Activated CD4-positive, CD25-positive, alpha-beta regulatory T cell treated with anti-CD3 and anti-CD28 coated beads, Interleukin-2, amount 50 U/mL, for 24 hours (primary cell): ENCODE results near the gene EIF3F.

ENCODE experiments used
- ATAC-seq, 2 donors: fragments of 150-1000 bp; cut with Tn5 transposase; one replicate each; pipeline ENCODE4 v1.10.0; 2021; ENCODE audit warnings: mild to moderate bottlenecking in 1 of 2, moderate library complexity in 1 of 2

Gene EIF3F, protein sequence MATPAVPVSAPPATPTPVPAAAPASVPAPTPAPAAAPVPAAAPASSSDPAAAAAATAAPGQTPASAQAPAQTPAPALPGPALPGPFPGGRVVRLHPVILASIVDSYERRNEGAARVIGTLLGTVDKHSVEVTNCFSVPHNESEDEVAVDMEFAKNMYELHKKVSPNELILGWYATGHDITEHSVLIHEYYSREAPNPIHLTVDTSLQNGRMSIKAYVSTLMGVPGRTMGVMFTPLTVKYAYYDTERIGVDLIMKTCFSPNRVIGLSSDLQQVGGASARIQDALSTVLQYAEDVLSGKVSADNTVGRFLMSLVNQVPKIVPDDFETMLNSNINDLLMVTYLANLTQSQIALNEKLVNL

GRCh38 chr11:7986768-7987559 lies at the start of gene EIF3F:
TSS of gene EIF3F (plus strand) at chr11:7987337. CDS start at chr11:7987353, 16 bp downstream.
- ATAC-seq: peak; percentile 99

DNA sequence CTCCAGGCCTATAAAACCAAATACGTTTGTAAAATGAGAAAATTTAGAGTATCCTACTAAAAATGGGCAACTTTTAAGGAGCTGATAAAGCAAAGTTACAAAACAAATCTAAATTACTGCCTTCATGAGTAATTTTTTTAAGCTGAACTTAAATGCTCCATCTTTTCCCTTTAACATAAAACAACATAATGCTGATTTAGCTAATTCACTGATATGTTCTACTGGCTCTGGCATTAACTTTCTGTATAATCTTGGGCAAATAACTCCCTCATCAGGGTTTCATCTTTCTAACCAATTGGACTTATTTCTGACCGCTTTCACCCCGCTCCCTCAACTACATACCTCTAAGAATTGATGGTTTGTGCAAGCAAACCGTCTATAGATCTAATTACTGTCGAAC lies 46.0 kb upstream of the EIF3F start:
- ATAC-seq: no peak

GRCh38 chr11:7941608-7942007 lies 45.5 kb upstream of the EIF3F start, which contains the start of gene OR10A3:
TSS of gene OR10A3 (minus strand) at chr11:7941708. CDS start at chr11:7939520, 2,188 bp downstream.
- no peak for ATAC-seq

GRCh38 chr11:7944123-7944522 lies 43.0 kb upstream of the EIF3F start:
- ATAC-seq: no peak

GRCh38 chr11:7949934-7950333 lies 37.2 kb upstream of the EIF3F start:
- no peak for ATAC-seq

DNA sequence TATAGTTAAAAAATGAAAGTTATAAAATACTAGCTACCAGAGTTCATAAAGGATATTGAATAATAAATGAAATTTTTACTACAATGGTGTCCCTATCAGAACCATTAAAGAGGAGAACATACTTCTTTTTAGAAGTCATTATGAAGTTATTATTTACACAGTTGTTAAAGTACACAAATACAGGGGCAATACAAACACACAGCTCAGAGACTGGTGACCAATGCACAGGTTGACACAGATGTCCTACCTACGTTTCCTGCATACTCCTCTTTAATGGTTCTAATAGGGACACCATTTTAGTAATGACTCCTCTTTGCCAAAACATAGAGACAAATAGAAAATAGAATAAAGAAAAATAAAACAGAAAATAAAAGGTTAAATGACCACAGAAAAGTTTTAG lies 31.9 kb upstream of the EIF3F start:
- no peak for ATAC-seq

GRCh38 chr11:7964261-7964660 lies 22.9 kb upstream of the EIF3F start:
- ATAC-seq: no peak

GRCh38 chr11:7964873-7965272 lies 22.3 kb upstream of the EIF3F start:
- no peak for ATAC-seq

DNA sequence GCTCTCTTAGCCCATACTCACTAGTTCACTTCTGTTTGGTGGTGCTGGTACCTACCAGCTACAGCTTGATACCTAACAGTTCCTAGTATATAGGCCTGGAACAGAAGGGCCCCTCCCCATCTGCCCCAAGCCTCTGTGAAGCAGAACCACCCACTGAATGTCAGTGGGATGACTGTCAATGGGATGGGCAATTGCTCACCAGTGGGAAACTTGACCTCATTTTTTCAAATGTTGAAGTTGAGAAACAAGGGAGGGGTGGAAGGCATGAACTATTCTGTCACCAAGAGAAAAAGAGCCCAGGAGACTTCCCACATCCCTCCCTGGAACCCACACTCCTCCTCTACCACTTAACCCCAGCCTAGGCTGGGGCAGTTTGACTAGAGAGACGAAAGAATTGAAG lies 21.8 kb upstream of the EIF3F start, which contains the start of gene NLRP10:
TSS of gene NLRP10 (minus strand) at position 62 of the 400 bp plus-strand sequence. CDS start 1,952 bp downstream, outside the sequence.
- no peak for ATAC-seq

DNA sequence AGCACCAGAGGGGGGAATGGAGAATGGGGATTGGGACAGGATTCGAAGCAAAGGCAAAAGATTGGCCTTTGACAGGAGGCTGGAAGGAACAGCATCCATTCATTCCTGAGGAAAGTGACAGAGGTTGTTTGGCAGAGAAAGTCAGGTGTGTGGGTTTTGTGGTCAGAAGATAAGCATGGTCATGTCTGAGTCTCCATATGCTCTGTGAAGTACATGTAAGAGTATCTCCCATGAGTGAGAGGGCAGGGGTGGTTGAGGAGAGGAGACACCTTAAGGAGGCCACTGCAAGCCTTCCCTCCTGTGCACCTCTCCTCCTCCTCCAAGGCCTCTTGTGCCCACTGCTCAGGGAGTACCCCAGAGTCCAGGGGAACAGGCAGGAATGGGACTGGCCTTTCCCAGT lies 20.0 kb upstream of the EIF3F start:
- ATAC-seq: no peak

GRCh38 chr11:7967826-7968225 lies 19.3 kb upstream of the EIF3F start:
- ATAC-seq: no peak

GRCh38 chr11:7968686-7969085 lies 18.5 kb upstream of the EIF3F start:
- no peak for ATAC-seq

DNA sequence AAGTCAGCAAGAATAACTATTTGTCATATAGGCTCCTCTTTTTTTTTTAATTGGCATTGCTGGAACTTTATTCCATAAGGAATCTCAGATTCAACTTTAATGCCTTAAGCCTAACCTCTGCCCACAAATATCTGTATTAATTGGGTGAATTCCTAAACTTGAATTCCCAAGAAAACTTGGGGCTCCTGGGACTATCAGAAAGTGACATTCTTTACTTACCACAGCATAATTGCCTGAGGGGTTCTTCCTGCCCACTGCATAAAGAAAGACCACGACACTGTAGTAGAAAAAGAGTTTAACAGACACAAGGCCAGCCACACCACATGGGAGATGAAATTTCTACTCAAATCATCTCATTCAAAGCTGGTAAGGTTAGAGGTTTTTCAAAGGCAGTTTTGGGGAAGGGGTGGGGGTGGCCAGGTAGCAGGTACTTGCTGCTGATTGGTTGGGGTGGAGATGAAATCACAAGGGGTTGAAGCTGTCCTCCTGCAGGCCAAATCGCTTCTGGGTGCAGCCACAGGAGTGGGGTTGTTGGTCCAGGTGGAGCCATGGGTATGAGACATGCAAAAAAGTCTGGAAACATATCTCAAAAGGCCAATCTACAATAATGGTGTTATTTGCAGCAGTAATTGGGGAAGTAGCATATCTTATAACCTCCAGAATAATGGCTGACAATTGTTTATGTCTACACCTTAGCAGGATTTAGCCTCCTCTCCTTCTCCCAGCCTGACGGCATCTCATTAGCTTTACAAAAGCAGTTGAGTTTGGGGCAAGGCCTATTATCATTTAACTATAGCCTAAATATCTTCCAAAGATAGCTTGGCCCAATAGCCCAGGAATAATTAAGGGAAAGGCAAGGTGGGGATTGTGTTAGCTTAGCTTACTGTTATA lies 17.1 kb upstream of the EIF3F start:
- ATAC-seq: no peak

DNA sequence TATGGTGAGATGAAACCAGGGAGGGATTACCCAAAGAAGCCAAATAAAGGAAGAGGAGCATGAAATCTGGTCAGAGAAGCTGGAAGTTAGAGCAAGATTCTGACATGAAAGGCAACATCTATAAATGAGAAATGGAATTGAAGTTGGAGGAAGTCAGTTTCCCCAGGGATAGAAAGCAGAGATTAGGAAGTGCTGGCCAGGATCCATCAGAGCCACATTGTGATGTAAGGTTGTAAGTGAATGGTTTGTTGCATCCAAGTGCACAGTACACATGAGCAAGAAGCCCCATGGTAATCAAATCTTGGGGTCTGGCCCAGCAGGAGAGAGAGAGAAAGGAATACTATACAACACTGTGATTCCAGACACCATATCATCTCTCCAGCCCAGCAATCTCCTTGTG lies 15.3 kb upstream of the EIF3F start:
- no peak for ATAC-seq

DNA sequence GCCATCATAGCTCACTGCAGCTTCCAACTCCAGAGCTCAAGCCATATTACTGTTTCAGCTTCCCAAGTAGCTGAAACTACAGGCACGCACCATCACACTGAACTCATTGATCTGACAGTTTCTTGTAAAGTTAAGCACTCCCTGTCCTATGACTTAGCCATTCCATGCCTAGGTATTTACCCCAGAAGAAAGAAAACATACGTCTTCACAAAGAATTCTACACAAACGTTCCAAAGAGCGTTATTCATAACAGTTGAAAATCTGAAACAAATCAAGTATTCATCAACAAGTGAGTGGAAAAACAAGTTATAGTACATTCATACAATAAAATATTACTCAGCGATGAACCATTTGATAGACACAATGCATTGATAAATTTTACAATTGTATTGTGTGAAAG lies 14.1 kb upstream of the EIF3F start:
- no peak for ATAC-seq

GRCh38 chr11:7974668-7975067 lies 12.5 kb upstream of the EIF3F start:
- no peak for ATAC-seq

- no peak for ATAC-seq
Measured at GRCh38 chr11:7977232-7977917, 9.8 kb upstream of the EIF3F start.

DNA sequence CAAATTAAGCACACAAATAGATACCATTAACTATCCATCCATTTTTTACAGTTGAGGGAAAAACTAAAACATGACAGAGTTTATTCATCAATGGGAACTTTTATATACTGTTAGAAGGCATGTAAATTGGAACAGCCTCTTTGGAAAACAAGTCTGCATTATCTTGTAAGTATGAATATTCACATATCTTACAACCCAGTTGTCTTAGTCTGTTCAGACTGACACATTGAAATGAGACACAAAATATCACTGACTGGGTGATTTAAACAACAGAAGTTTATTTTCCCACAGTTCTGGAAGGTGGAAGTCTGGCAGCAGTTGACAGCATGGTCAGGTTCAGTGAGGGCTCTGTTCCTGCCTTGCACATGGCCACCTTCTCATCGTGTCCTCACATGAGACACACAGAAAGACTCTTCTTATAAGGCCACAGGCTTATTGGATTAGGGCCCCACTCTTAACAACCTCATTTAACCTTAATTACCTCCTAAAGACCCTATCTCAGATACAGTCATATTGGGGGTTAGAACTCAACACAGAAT lies 5.4 kb upstream of the EIF3F start:
- ATAC-seq: no peak

DNA sequence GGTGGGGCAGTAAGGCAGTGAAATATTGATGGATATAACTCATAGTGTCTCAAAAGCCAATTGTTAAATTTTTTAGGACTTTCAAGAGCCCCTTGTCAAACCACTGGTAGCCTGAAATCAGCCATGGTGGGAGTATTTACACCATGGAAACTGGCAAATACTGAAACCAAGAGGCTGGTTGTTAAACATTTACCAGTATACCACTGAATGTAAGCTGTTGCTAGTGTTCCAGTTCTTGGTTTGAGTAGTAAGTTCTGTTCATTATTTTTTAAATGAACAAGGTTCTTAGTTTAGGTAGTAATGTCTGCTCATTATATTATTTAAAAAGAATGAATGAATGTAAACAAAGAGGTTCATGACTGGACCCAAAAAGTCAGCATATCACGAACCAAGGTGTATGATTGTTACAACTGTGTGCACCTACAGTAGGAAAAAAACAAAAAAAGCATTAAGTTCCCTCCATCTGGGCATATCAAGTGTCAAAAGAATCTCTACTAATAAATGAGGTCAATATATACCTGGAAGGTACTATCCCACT lies 4.5 kb upstream of the EIF3F start:
- no peak for ATAC-seq

DNA sequence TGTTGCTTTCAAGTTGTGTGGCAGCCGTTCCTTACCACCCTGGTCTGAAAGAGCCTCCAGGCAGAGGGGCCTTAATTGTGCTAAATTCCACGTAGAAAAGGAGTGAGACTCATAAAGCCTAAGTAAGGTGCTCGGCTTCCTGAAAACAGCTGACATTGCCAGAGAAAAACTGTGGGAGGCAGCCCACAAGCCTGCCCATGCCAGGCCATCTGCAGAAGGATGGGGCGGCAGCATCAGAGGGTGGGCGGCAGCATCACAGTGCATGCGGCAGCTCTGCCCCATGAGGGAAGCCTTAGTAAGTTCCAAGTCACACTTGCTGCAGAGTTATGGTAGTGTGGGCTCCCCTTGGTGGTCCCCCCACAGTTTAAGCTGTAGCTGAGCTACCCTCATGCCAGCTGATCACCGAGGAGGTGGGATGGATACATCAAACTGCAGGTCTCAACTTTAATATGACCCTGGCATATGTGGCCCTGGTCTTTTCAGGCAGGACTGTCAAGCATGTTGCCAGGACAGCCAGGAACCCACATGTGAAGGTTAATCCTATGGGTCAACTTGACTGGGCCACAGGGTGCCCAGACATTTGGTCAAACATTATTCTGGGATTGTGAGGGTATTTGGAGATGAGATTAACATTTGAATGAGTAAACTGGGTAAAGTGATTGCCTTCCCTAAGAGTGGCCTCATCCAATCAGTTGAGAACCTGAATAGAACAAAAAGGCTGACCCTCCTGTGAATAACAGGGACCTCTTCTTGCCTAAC lies 3.1 kb upstream of the EIF3F start:
- no peak for ATAC-seq

GRCh38 chr11:7987560-7987883 lies 385 bp downstream of the EIF3F start:
- ATAC-seq: peak; percentile 4 to 11
